ENCODE measurements around the gene ADRA2C. TPM values are rescaled to one million over a fixed set of nuclear protein-coding genes. Genes with fewer than 3 reads are reported as not detected.

ADRA2C gene
- total and polyA plus RNA-seq, 11 donors, result 3.4 to 7.7 (median 5.0) TPM

DNA sequence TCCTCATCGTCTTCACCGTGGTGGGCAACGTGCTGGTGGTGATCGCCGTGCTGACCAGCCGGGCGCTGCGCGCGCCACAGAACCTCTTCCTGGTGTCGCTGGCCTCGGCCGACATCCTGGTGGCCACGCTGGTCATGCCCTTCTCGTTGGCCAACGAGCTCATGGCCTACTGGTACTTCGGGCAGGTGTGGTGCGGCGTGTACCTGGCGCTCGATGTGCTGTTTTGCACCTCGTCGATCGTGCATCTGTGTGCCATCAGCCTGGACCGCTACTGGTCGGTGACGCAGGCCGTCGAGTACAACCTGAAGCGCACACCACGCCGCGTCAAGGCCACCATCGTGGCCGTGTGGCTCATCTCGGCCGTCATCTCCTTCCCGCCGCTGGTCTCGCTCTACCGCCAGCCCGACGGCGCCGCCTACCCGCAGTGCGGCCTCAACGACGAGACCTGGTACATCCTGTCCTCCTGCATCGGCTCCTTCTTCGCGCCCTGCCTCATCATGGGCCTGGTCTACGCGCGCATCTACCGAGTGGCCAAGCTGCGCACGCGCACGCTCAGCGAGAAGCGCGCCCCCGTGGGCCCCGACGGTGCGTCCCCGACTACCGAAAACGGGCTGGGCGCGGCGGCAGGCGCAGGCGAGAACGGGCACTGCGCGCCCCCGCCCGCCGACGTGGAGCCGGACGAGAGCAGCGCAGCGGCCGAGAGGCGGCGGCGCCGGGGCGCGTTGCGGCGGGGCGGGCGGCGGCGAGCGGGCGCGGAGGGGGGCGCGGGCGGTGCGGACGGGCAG lies 792 bp downstream of the ADRA2C start:
- Histone ChIP-seq H3K4me3 (peak overlapping the region in 11 of 12 donors; percentile 3 to 51 (median 42)), H3K4me1 (peaks cover 0 to 13% (median 0%) of the 10 kb centered on the region in 12 donors), H3K36me3 (no peaks in the 10 kb centered on the region), H3K27me3 (peaks cover 13 to 59% (median 41%) of the 10 kb centered on the region in 9 donors), H3K27ac (peak overlapping the region in 5 of 12 donors; percentile 29 to 63 (median 33)), H3K9me3 (no peaks in the 10 kb centered on the region)
- intact Hi-C loops (cut with DNase I), result loop anchor here in 4 of 10 donors (5.0 to 10.0 kb wide), 2 partner anchors 108 to 115 kb away; no protein-coding TSS in a partner anchor
- ATAC-seq (no peak), DNase-seq (no peak)
- 5 to 9% (median 8%) methylated on average over 52 to 107 of the region's 107 CpGs for WGBS, 4 donors
- TF ChIP-seq, protein P1, sequence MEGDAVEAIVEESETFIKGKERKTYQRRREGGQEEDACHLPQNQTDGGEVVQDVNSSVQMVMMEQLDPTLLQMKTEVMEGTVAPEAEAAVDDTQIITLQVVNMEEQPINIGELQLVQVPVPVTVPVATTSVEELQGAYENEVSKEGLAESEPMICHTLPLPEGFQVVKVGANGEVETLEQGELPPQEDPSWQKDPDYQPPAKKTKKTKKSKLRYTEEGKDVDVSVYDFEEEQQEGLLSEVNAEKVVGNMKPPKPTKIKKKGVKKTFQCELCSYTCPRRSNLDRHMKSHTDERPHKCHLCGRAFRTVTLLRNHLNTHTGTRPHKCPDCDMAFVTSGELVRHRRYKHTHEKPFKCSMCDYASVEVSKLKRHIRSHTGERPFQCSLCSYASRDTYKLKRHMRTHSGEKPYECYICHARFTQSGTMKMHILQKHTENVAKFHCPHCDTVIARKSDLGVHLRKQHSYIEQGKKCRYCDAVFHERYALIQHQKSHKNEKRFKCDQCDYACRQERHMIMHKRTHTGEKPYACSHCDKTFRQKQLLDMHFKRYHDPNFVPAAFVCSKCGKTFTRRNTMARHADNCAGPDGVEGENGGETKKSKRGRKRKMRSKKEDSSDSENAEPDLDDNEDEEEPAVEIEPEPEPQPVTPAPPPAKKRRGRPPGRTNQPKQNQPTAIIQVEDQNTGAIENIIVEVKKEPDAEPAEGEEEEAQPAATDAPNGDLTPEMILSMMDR (IDR thresholded peaks at IDR 0.05), result peak in 2 of 12 donors; percentile 11 to 13
- no peak for TF ChIP-seq POLR2A (IDR thresholded peaks at IDR 0.05)

DNA sequence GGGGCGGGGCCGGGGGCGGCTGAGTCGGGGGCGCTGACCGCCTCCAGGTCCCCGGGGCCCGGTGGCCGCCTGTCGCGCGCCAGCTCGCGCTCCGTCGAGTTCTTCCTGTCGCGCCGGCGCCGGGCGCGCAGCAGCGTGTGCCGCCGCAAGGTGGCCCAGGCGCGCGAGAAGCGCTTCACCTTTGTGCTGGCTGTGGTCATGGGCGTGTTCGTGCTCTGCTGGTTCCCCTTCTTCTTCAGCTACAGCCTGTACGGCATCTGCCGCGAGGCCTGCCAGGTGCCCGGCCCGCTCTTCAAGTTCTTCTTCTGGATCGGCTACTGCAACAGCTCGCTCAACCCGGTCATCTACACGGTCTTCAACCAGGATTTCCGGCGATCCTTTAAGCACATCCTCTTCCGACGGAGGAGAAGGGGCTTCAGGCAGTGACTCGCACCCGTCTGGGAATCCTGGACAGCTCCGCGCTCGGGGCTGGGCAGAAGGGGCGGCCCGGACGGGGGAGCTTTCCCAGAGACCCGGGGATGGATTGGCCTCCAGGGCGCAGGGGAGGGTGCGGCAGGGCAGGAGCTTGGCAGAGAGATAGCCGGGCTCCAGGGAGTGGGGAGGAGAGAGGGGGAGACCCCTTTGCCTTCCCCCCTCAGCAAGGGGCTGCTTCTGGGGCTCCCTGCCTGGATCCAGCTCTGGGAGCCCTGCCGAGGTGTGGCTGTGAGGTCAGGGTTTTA lies 1.5 kb downstream of the ADRA2C start:
- no peaks in the 10 kb centered on the region for H3K36me3 ChIP-seq
- H3K27ac ChIP-seq, result no peak overlapping the region
- intact Hi-C loops (cut with DNase I), result loop anchor here in 4 of 10 donors (5.0 to 10.0 kb wide), 2 partner anchors 107 to 115 kb away; no protein-coding TSS in a partner anchor
- WGBS, 4 donors, result 11 to 36% (median 12%) methylated on average over 19 to 58 of the region's 58 CpGs
- H3K4me1 ChIP-seq, result peaks cover 0 to 13% (median 0%) of the 10 kb centered on the region in 12 donors
- no peaks in the 10 kb centered on the region for H3K9me3 ChIP-seq
- TF ChIP-seq POLR2A (IDR thresholded peaks at IDR 0.05), result no peak
- TF ChIP-seq, protein P1 (IDR thresholded peaks at IDR 0.05), result peak in 5 of 12 donors; percentile 6 to 29 (median 14)
- peak overlapping the region in 2 of 12 donors; percentile 19 to 26 for H3K4me3 ChIP-seq
- H3K27me3 ChIP-seq, result peaks cover 14 to 63% (median 49%) of the 10 kb centered on the region in 9 donors
- DNase-seq (no peak), ATAC-seq (no peak)

DNA sequence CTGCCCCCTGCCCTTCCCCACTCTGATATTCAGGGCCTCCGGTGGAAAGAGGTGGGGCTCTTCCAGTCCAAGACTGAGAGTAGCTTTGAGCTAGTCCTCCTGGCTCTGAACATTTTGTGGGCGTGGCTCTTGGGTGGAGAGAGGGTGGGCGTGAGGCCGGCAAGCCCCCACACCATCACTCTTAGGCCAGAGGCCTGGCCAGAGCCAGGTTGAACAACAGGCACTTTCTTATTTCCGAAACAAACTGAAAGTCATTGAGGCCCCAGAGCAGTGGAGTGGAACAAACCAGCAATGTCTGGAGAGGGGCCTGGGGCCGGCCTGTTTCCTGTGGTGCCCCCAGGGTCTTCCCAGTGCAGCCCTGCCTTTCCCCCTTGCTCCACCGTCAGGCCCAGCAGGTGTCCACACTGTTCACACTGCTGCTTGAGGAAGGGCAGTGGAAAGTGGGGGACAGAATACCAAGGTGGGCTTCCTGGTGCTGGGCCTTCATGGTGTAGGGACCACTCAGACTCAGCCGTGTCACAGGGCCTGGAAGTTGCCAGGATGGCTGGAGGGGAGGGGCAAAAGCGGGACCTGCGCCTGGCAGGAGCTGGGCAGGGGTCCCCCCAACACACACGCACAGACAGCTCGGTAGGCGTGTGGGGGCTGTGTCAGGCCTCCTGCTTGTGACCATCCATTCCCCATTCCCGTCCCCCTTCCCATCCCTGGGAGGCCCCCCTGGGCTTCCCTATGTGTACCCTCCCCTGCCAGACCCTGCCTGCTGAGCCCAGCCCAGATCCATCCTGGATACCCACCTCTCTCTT lies 2.9 kb downstream of the ADRA2C start:
- Histone ChIP-seq H3K9me3 (no peaks in the 10 kb centered on the region), H3K27me3 (peaks cover 19 to 73% (median 55%) of the 10 kb centered on the region in 9 donors), H3K4me3 (no peak overlapping the region), H3K36me3 (no peaks in the 10 kb centered on the region), H3K4me1 (peaks cover 0 to 13% (median 0%) of the 10 kb centered on the region in 12 donors), H3K27ac (no peak overlapping the region)
- TF ChIP-seq, protein P1 (IDR thresholded peaks at IDR 0.05), result no peak
- TF ChIP-seq POLR2A (IDR thresholded peaks at IDR 0.05), result no peak
- intact Hi-C loops (cut with DNase I), result loop anchor here in 4 of 10 donors (5.0 to 10.0 kb wide), 2 partner anchors 106 to 113 kb away; no protein-coding TSS in a partner anchor
- WGBS, 4 donors, result 59 to 66% (median 60%) methylated on average over 12 to 14 of the region's 14 CpGs
- DNase-seq, result no peak
- ATAC-seq, result no peak
